HG03103 (cell line): ENCODE data around the gene PRR7.
"Not testable (repeated sequence)": the region's sequence is repeated elsewhere in the genome, so short reads cannot be mapped to it uniquely, and the experiment has no call there.

Experiments
- ATAC-seq: cut with Tn5 transposase; IDR thresholded peaks from one replicate; pipeline ENCODE4 v1.9.1; 2021; ENCODE audit warnings: low read depth; ENCODE audit not compliant: unreplicated experiment

PRR7 gene, protein sequence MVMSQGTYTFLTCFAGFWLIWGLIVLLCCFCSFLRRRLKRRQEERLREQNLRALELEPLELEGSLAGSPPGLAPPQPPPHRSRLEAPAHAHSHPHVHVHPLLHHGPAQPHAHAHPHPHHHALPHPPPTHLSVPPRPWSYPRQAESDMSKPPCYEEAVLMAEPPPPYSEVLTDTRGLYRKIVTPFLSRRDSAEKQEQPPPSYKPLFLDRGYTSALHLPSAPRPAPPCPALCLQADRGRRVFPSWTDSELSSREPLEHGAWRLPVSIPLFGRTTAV

DNA sequence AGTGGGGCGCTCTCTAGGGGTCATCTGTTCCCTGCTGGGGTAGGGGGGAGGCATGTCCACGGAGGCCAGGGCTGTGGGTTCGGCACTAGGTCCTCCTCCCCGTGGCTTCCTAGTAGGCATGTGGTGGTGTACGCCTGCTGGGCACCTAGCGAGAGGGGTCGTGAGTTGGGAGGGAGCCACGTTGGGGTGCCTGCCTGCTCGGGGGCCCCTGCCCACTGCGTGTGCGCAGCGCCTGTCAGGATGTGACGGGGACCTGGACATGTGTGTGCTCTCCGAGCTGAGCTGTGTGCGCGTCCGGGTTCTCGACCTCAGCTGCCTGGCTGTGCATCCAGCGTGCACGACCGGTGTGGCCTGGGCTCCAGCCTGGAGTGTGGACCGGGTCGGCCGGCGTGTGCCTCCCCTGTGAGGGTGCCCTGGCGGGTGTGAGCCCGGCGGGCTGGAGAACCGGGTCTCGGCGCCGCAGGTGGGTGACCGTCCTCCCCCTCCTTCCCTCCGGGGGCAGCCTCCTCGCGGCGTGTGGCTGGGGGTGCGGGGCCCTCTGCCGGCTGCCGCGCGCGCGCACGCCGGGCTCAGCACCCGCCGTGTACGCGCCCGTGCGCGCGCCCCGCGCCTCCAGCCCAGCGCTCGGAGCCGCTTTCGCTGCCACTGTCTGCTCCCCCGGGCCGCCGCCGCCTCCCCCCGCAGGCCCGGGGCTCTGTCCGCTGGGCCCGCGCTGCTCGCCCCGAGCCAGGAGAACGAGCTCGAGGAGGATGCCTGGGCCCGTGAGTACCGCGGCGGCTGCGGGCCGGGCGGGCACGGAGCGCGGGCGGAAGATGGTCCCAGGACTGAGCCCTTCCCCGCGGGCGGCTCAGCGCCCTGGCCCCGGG lies at the start of gene PRR7:
Gene PRR7 (plus strand): TSS at position 615 of the 866 bp plus-strand sequence. CDS start 8,254 bp downstream, outside the sequence.
- ATAC-seq = peak; percentile 42

DNA sequence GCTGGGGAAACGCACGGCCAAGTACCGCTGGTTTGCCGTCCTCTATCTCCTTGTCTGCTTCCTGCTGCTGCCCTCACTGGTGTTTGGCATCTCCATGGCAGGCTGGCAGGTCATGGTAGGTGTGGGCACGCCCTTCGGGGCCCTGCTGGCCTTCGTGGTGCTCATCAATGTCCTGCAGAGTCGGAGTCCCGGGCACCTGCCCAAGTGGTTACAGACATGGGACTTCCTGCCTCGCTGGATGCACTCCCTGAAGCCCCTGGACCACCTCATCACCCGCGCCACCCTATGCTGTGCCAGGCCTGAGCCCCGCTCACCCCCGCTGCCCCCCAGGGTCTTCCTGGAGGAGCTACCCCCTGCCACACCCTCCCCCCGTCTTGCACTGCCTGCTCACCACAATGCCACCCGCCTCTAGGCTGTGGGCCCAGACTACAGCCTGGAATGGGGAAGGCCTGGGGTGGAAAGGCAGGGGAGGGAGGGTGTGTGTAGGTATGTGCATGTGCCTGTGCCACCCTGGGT lies 48.7 kb upstream of the PRR7 start:
- no peak for ATAC-seq

DNA sequence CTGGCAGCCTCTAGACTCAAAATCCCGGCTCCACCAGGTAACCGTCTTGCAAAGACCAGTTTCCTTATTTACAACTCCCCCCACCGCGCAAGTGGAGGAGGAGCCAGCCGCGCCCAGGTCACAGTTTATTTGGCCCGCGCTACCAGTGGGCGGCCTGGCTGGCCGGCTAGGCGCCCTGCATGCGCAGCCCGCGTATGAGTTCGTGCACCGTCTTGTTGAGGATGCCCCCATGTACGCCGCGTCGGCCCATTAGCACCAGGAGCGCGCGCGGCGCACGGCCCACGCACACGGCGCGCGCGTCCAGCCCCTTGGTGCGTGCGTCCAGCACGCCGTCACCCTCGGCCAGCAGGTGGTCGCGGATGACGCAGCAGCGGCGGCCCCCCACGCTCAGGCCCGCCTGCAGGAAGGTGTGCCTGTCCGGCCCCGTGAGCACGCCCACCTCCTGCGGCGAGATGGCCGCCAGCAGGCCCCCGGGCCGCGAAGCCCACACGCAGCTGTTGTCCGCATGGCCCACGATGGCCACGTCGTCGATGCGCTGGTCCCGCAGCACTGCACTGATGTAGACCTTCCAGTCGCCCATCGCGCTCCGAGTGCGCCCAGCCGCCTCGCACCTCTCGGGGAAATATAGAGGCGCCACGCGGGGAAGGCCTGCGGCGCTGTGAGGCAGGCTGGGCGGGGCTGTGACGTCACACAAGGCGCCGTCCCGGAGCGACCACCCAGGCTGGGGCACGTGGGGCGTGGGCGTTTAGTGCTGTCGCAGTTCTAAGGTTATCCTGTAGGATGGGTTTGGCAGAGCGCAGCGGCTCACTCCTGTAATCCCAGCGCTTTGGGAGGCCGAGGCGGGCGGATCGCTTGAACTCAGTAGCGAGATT lies 46.4 kb upstream of the PRR7 start, which contains the start of gene PFN3:
Gene PFN3 (minus strand): TSS at position 665 of the 872 bp plus-strand sequence. CDS start 85 bp downstream, at position 580.
- ATAC-seq = no peak

DNA sequence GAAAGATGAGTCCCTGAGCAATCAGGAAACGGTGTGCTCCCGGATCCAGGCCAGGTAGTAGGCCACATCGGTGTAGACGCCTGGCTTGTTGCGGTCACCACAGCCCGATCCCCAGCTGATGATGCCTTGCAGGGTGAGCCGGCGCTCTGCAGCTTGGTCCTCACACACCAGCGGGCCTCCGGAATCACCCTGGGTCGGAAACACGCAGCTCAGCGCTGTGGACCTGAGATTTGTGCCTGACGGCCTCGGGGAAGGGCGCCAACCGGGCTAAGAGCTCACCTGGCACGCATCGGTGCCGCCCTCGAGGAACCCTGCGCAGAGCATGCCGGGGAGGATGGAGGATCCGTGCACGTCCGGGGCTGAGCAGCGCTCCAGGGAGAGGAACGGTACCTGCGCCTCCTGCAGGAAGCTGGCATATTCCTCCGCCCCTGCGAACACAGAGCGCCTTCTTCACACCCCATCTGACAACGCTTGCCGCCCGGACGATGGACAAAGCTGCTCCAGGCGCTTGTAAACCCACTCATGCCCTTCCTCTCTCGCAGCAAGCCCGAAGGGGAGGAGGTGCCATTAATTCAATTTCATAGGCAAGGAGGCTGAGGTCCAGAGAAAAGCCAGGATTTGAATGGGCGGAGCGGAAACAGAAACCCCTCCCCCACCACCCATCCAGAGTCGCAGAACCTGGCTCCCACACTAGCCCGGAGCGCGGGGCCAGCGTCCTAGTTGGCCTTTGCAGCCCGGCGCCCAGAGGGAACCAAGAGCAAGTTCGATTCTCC lies 44.2 kb upstream of the PRR7 start:
- ATAC-seq = no peak

DNA sequence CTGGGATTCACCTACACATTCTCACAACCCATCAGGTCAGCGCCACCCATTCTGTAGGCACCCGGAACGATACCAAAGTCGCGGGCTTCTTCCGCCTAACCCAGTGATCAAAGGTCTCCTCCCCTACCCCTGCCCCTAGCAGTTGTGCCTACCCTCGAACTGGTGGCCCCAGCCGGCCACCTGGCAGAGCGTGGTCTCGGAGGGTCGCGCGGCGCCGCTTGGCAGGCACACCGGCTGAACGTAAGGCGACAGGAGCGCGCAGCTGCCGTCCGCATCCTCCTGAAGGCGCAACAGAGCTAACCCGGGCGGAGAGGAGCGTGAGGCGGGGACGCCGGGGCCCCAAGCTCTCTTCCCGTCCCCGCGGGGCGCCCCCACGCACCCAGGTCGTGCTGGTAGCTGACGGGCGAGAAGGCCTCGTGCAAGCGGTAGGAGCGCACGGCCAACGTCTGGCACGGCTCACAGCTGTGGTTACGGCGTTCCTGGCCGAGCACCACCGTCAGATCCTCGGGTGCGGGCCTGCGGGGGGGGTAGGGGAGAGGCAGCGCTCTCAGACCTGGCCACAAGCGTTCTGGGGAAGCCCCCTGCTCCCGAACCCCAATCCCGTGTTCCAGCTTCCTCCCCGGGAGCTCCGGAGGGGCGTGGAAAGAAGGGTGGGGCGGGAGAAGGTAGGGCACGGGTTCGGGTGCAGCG lies 43.4 kb upstream of the PRR7 start:
- ATAC-seq = no peak

DNA sequence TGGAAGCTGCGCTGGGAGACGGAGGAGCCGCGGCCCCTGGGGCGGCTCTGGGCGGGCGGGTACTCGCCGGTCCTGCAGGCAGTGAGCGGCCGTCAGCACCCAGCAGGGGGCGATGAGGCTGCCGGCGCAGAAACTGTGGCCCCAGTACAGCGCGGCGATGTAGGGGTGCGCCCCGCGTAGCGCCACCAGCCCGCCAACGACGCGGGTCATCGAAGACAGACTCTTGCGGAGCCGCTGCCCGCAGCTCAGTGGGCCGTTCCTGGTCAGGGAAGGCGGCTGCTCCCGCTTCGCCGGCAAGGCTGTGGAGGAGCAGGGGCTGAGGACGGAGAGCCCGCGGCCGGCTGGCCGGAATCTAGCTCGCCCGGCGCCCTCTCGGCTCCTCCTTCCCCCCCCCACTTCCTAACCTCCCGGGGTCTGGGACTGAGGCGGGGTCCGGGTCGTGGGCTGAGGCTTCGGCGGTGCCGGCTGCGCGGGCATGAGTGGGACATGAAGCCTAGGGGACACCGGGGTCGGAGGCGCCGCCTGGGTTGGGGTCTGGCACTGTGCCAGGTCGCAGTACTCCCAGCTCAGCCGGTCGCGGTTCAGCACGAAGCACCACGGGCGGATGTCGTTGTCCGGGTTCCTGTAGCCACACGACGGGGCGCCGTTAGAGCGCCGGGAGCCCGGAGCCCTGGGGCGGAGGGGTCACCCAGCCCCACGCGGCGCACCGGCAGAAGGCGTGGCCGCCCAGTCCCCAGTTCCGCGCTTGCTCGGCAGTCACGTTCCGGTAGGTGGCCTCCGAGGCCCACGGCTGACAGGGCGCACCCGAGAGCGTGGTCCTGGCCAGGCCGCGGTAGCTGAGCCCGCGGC lies 42.6 kb upstream of the PRR7 start:
- ATAC-seq = peak; percentile 70

DNA sequence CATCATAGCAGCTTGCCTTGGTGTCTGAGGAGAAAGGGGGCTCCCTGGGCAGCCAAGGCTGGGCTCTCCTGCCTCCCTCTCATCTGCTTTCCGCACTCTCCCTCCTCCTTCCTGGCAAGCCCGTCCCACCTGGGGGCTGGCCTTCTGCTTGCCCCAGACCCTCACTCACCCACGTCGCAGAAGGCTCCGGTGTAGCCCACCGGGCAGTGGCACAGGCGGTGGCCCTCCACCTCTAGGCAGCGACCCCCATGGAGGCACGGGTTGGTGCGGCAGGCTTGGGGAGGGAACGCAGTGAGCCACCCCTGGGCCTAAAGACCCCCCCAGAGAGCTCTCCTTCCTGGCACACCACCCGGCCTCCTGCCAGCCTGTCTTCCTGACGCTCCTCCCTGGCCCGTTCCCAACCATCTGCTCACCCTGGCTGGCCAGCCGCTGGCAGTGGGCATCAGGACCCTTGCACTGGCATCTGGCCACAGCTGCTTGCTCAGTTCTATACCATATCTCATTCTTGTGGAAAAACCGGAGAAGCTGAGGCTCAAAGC lies 41.9 kb upstream of the PRR7 start:
- ATAC-seq = no peak

DNA sequence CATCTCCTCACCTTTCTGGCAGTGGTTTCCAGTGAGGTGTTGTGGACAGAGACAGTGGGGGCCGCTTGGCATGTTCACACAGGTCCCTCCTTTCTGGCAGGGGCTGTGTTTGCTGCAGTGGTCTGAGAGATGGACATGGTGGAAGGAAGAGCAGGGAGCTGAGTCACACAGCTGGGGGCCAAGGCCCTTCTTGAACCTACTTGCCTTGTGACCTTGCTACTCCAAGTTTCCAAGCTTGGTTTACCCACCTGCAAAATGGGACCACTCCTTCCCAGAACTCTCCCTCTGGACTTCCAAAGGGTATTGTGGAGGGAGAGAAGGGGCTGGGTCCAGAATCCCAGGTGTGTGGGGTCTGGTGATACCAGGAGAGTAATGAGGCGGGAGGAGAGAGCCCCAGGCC lies 41.3 kb upstream of the PRR7 start:
- ATAC-seq = no peak

DNA sequence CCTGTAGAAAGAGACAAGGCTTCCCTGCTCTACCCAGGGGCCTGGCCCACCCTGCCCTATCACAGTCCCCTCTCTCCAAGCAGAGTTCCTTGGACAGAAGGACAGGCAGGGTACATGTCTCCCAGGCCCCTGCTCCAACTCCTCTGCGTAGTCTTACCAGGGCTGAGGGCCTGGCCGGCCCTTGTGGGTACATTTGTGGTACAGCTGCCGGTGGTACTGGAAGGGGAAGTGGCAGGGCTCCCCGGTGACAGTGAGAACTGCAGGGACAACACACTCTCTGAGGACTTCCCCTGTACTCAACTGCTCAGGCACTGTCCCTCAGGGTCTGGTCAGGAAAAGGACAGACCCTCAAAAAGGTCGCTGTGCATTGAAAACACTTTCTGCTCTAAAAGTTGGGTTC lies 40.8 kb upstream of the PRR7 start:
- ATAC-seq = no peak

DNA sequence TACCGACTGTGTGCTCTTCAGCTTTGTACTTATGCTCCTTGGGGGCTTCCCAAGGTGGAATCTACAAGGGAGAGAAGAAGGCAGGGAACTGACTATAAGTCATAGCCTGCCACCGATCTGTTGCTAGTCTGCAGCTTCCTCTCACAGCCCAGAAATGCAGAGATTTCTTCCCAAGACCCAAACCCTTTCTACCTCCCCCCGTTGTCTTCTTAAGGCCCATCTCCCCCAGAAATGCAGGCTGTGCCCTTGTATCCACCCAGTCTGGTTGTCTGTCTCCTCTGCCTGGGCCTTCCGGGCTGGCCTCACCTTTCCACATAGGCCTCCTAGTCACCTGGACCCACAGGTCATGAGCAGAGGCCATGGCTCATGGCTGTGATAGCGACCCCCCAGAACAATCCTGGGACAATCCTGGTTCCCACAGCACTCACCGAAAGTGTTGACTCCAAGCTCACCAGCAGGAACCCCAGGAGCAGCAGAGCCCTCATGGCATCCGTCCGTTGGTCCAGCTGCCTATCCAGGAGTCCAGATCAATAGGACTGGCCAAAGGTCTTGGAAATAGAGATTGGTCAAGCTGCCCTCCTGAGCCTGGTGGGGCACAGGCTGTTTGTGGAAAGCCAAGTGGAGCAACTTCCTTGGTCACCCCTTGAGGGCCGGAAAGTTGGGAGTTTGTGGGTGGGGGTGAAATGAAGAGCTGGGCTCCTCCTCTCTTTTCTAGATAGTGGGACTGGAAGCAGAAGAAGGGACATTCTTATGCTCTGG lies 37.4 kb upstream of the PRR7 start, which contains the start of gene F12:
Gene F12 (minus strand): TSS at position 522 of the 759 bp plus-strand sequence. CDS start 37 bp downstream, at position 485.
- ATAC-seq = no peak

DNA sequence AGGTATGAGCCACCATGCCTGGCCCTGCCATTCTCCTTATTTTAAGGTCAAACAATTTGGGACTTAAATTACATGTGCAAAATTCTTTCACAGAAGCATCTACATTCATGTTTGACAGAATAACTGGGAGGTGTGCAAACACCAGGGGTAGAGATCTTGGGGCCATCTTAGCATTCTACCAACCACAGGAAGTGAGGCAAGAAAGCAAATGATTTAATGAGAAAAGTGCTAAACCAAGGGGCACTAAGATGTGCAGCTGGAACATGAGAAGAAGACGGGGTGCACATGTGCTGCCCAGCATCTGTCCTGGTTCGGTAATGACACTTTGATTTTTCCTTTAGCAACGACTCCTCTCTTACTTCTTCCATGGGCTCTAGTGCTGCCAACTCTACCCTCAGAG lies 36.0 kb upstream of the PRR7 start:
- ATAC-seq = no peak

DNA sequence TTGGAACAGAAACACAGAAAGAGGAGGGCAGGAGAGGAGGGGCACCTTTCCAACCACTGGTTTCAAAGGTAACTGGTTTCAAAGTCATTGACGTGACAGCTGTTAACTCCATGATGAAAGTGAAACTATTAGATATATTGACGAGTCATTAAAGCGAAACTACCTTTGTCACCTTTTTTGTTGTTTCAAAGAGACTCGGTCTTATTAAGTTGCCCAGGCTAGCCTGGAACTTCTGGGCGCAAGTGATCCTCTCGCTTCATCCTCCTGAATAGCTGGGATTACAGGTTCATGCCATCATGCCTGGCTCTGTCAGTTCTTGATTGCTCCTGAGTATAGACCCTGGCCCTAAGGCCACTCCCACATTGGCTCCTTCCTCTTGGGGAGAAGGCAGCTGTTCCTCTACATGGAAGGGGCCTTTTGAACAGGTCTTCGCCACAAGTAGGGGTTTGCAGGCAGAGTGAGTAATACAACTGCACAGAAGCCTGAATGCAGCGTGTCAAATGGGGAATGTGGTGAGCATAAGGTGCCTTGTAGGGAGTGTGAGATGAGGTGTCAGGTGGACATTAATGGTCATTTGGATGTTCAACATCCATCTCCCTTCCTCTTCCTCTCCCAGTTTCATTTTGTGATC lies 33.9 kb upstream of the PRR7 start:
- ATAC-seq = peak; percentile 65

DNA sequence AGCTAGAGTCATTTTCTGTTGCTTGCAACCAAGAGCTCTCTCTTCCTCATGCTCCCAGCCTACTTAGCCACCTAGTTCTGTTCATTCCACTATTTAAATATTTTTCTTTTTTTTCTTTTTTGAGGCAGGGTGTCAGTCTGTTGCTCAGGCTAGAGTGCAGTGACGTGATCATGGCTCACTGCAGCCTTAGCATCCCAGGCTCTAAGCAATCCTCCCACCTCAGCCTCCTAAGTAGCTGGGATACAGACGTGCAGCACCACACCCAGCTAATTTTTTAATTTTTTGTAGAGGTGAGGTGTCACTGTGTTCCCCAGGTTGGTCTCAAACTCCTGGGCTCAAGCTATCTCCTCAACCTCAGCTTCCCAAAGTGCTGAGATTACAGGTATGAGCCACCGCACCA lies 32.1 kb upstream of the PRR7 start:
- ATAC-seq = no peak

DNA sequence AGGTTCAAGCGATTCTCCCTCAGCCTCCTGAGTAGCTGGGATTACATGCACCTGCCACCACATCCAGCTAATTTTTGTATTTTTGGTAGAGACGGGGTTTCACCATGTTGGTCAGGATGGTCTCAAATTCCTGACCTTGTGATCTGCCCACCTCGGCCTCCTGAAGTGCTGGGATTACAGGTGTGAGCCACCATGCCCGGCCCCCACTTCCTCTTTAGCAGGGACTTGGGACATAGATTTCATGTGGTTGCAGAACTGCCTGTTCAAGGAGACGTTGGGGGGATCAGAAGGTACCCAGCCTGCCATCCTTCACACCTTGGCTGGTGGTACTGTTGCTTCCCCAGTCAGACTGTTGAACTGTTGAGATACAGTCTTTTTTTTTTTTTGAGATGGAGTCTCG lies 29.5 kb upstream of the PRR7 start:
- ATAC-seq = not testable (repeated sequence)

DNA sequence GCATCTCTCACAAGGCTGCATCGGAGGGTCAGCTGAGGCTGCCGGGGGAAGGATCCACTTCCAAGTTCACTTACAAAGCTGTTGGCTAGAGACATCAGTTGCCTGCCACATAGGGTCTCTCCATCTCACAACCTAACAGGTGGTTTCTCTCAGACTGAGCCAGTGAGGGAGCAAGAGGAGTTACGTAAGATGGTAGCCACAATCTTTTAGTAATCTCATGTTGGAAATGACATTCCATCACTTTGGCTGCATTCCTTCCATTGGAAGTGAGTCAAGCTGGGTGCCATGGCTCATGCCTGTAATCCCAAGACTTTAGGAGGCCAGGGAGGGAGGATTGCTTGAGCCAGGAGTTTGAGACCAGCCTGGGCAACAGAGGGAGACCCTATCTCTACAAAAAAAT lies 27.6 kb upstream of the PRR7 start:
- no peak for ATAC-seq

DNA sequence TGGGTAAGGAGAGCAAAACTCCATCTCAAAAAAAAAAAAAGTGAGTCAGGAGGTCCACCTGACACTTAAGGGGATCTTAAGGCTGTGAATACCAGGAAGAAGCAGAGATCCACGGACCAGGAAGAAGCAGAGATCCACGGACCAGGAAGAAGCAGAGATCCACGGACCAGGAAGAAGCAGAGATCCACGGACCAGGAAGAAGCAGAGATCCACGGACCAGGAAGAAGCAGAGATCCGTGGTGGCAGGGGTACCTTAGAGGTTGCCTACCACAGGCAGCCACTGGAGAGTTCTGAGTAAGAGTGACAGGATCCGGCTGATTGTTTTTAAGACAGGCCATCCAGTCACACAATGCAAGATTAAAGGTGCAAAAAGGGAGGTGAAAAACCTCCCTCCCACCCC lies 26.1 kb upstream of the PRR7 start:
- not testable (repeated sequence) for ATAC-seq
